IMR-90 (cell line): ENCODE data around the gene HYPK. TPM values are rescaled to one million over a fixed set of nuclear protein-coding genes. Genes with fewer than 3 reads are reported as not detected.

Experiments
- ATAC-seq: fragments of 200-7000 bp; cut with Tn5 transposase; 2 replicates; pipeline ENCODE4 v1.9.1; 2020; ENCODE audit warnings: low read depth, mild to moderate bottlenecking, moderate library complexity
- BruUV-seq: library from RNA; stranded (reverse); fragments of 400-500 nt; replicated peaks from 2 replicates; lab custom pipeline; 2021; lab: Mats Ljungman, UMichigan
- CTCF ChIA-PET: fragments of 300-600 bp; formaldehyde crosslinking; extraction: SDS; loops from one replicate; lab custom pipeline; 2021; ENCODE audit warnings: antibody characterized with exemption; lab: Yijun Ruan, JAX
- POLR2A ChIA-PET: fragments of 300-600 bp; sonication (Branson Sonifier 250); formaldehyde crosslinking; loops from one replicate; lab custom pipeline; 2022; ENCODE audit warnings: antibody characterized with exemption; ENCODE audit not compliant: unreplicated experiment; lab: Charles Lee
- DNase-seq: peaks from one replicate; pipeline ENCODE4 v3.0.0; 2013
- H2AFZ ChIP-seq: replicated peaks from 2 replicates; pipeline ENCODE3; 2013; ENCODE audit warnings: low read length, mild to moderate bottlenecking; ENCODE audit not compliant: poor library complexity
- H2AK5ac ChIP-seq: 2 replicates; pipeline ENCODE4 v1.6.1; 2013; ENCODE audit warnings: low read depth, low read length, inconsistent platforms
- H2AK9ac ChIP-seq: replicated peaks from 2 replicates; pipeline ENCODE3; 2013; ENCODE audit warnings: mild to moderate bottlenecking, low read depth, low read length, moderate library complexity; ENCODE audit not compliant: poor library complexity
- H2BK120ac ChIP-seq: 2 replicates; pipeline ENCODE4 v1.6.1; 2013; ENCODE audit warnings: low read depth, low read length, inconsistent platforms
- H2BK15ac ChIP-seq: 3 replicates; pipeline ENCODE4 v1.6.1; 2013; ENCODE audit warnings: low read depth, low read length, inconsistent platforms
- H2BK20ac ChIP-seq: 2 replicates; pipeline ENCODE4 v1.6.1; 2013; ENCODE audit warnings: low read depth, mild to moderate bottlenecking, inconsistent platforms, low read length, moderate library complexity
- H2BK5ac ChIP-seq: 2 replicates; pipeline ENCODE4 v1.6.1; 2013; ENCODE audit warnings: mild to moderate bottlenecking, low read depth, low read length, inconsistent platforms; ENCODE audit not compliant: poor library complexity, severe bottlenecking
- H3K14ac ChIP-seq: replicated peaks from 2 replicates; pipeline ENCODE4 v1.6.1; 2013; ENCODE audit warnings: low read depth, low read length, inconsistent platforms
- H3K18ac ChIP-seq: 2 replicates; pipeline ENCODE4 v1.6.1; 2013; ENCODE audit warnings: low read depth, low read length, control low read depth
- H3K23ac ChIP-seq: 2 replicates; pipeline ENCODE4 v1.6.1; 2013; ENCODE audit warnings: low read depth, low read length, inconsistent platforms
- H3K27ac ChIP-seq: 2 replicates; pipeline ENCODE4 v1.5.1; 2013; ENCODE audit warnings: mild to moderate bottlenecking, control low read depth, low read length; ENCODE audit not compliant: insufficient read depth
- H3K27me3 ChIP-seq: 2 replicates; pipeline ENCODE4 v1.6.1; 2013; ENCODE audit warnings: low read length; ENCODE audit not compliant: control insufficient read depth, insufficient read depth
- H3K36me3 ChIP-seq: 2 replicates; pipeline ENCODE4 v1.6.1; 2013; ENCODE audit warnings: low read length, mixed read lengths; ENCODE audit not compliant: control insufficient read depth, insufficient read depth
- H3K4ac ChIP-seq: 2 replicates; pipeline ENCODE4 v1.6.1; 2013; ENCODE audit warnings: low read depth, low read length, inconsistent platforms
- H3K4me1 ChIP-seq: 2 replicates; pipeline ENCODE4 v1.6.1; 2013; ENCODE audit warnings: low read length, mixed read lengths; ENCODE audit not compliant: control insufficient read depth, insufficient read depth
- H3K4me2 ChIP-seq: 2 replicates; pipeline ENCODE4 v1.6.1; 2013; ENCODE audit warnings: low read depth, mild to moderate bottlenecking, control low read depth, low read length, moderate library complexity
- H3K4me3 ChIP-seq: 2 replicates; pipeline ENCODE4 v1.5.1; 2013; ENCODE audit warnings: low read depth, mild to moderate bottlenecking, control low read depth, low read length, moderate library complexity; ENCODE audit not compliant: insufficient read depth
- H3K56ac ChIP-seq: 2 replicates; pipeline ENCODE4 v1.6.1; 2013; ENCODE audit warnings: low read length, inconsistent platforms; ENCODE audit not compliant: insufficient read depth; ENCODE audit errors: extremely low read depth
- H3K79me1 ChIP-seq, 2 experiments: 2 replicates each; pipeline ENCODE4 v1.6.1; 2013; ENCODE audit warnings: low read length in 2 of 2, inconsistent platforms in 1 of 2, low read depth in 1 of 2
- H3K9ac ChIP-seq: 2 replicates; pipeline ENCODE4 v1.6.1; 2013; ENCODE audit warnings: low read depth, low read length, control low read depth
- H3K9me1 ChIP-seq: 2 replicates; pipeline ENCODE4 v1.6.1; 2013; ENCODE audit warnings: low read length, inconsistent platforms; ENCODE audit not compliant: insufficient read depth
- H3K9me3 ChIP-seq: 2 replicates; pipeline ENCODE4 v1.6.1; 2013; ENCODE audit warnings: low read length; ENCODE audit not compliant: control insufficient read depth, insufficient read depth
- H4K20me1 ChIP-seq: 2 replicates; pipeline ENCODE4 v1.6.1; 2013; ENCODE audit warnings: low read length, inconsistent platforms; ENCODE audit not compliant: insufficient read depth
- H4K5ac ChIP-seq: 2 replicates; pipeline ENCODE4 v1.6.1; 2013; ENCODE audit warnings: mild to moderate bottlenecking, low read depth, low read length, control low read depth
- H4K8ac ChIP-seq, 2 experiments: 2 replicates each; pipeline ENCODE4 v1.6.1; 2013; ENCODE audit warnings: low read depth in 2 of 2, low read length in 2 of 2, control low read depth in 1 of 2, inconsistent platforms in 1 of 2
- H4K91ac ChIP-seq: 2 replicates; pipeline ENCODE4 v1.6.1; 2013; ENCODE audit warnings: low read depth, low read length, inconsistent platforms; ENCODE audit not compliant: insufficient read depth
- CTCF ChIP-seq: conservative IDR thresholded peaks from 2 replicates; pipeline ENCODE4 v1.5.1; 2012; ENCODE audit warnings: mild to moderate bottlenecking, low read depth, low read length, improper control_type of control experiment
- ELK1 ChIP-seq: fragments of 150-350 bp; IDR thresholded peaks from 2 replicates; pipeline ENCODE4 v1.6.1; 2016; ENCODE audit warnings: low read depth, mild to moderate bottlenecking, low read length, moderate library complexity, borderline replicate concordance
- MXI1 ChIP-seq: IDR thresholded peaks from 2 replicates; pipeline ENCODE4 v1.6.1; 2012; ENCODE audit warnings: low read depth, mild to moderate bottlenecking, low read length, moderate library complexity, borderline replicate concordance
- RCOR1 ChIP-seq: IDR thresholded peaks from 2 replicates; pipeline ENCODE4 v1.6.1; 2012; ENCODE audit warnings: mild to moderate bottlenecking, low read length, improper control_type of control experiment; ENCODE audit not compliant: insufficient replicate concordance
- WGBS, 2 experiments: methylation state at CpG; one replicate each; pipeline versions ENCODE4 v1.1.5 to v1.1.7; 2013; ENCODE audit warnings: missing lambda C conversion rate in 2 of 2; ENCODE audit not compliant: insufficient read length in 1 of 2; ENCODE audit errors: extremely low coverage in 2 of 2; 5-methylcytosine and 5-hydroxymethylcytosine counted together
- dilution Hi-C: fragments of 300-500 bp; cut with HindIII; formaldehyde crosslinking; loops from one replicate; pipeline ENCODE4 v1.14.3; 2018; ENCODE audit warnings: low sequenced_read_pairs; ENCODE audit not compliant: unreplicated experiment
- in situ Hi-C: fragments of 300-500 bp; cut with MboI; formaldehyde crosslinking; loops from 3 replicates; pipeline ENCODE4 v1.14.3; 2019; ENCODE audit warnings: low sequenced_read_pairs, inconsistent platforms, mixed read lengths
- intact Hi-C: fragments of 100-400 bp; cut with micrococcal nuclease; formaldehyde crosslinking; loops from 2 replicates; pipeline ENCODE4 v1.10.0; 2022
- polyA plus RNA-seq, 3 experiments: library from polyadenylated mRNA; depleted of rRNA; stranded (reverse); fragments of >200 nt; gene quantifications; 2 replicates each; pipeline ENCODE4 v1.2.3, GENCODE V29; 2012; ENCODE audit warnings: low replicate concordance in 1 of 3
- total RNA-seq: library from RNA; depleted of rRNA; stranded (reverse); fragments of >200 nt; gene quantifications from 2 replicates; pipeline ENCODE4 v1.2.3, GENCODE V29; 2012

Gene HYPK
- total and polyA plus RNA-seq, 2 of the 4 experiments (the other 2 are of a cell fraction): 1.4 to 9.1 TPM

GRCh38 chr15:43796566-43796965 lies 3.8 kb upstream of the HYPK start:
- H3K14ac ChIP-seq: no peak overlapping the region
- H2BK5ac ChIP-seq: peak overlapping the region; percentile 16
- H2AFZ ChIP-seq: no peak overlapping the region
- H3K23ac ChIP-seq: peak overlapping the region; percentile 1; the same call in 1 of the 2 replicates
- H2AK9ac ChIP-seq: no peak overlapping the region
- H3K4me1 ChIP-seq: peaks cover 24% of the 10 kb centered on the region
- TF ChIP-seq ELK1 (no peak), CTCF (no peak), RCOR1 (no peak), MXI1 (no peak)
- H4K91ac ChIP-seq: no peak overlapping the region
- no peak overlapping the region for H3K9ac ChIP-seq
- no peak overlapping the region for H2BK20ac ChIP-seq
- no peak overlapping the region for H2BK15ac ChIP-seq
- no peak overlapping the region for H3K4ac ChIP-seq
- no peaks in the 10 kb centered on the region for H3K27me3 ChIP-seq
- H3K9me3 ChIP-seq: no peaks in the 10 kb centered on the region
- H3K79me1 ChIP-seq: peaks cover 31 to 85% of the 10 kb centered on the region in 2 experiments
- H4K20me1 ChIP-seq: peaks cover 47% of the 10 kb centered on the region
- no peak overlapping the region for H3K18ac ChIP-seq
- H3K56ac ChIP-seq: no peak overlapping the region
- no TSS peak for BruUV-seq
- ChIA-PET CTCF (no interaction called here), POLR2A (no interaction called here)
- no peak for DNase-seq
- no peak overlapping the region; the same call in 1 of the 2 replicates for H4K5ac ChIP-seq
- dilution Hi-C loops: no loop called here
- H3K4me3 ChIP-seq: no peak overlapping the region
- WGBS, 2 experiments: no CpG with 5 or more reads among the region's 3 CpGs
- H3K9me1 ChIP-seq: peaks cover 32% of the 10 kb centered on the region
- in situ Hi-C loops: no loop called here
- no peak overlapping the region for H2AK5ac ChIP-seq
- no peak overlapping the region for H2BK120ac ChIP-seq
- peaks cover 56% of the 10 kb centered on the region for H3K36me3 ChIP-seq
- peak overlapping the region; percentile 13; the same call in 1 of the 2 replicates for H3K27ac ChIP-seq
- intact Hi-C loops: no loop called here
- H3K4me2 ChIP-seq: no peak overlapping the region
- ATAC-seq: no peak
- no peak overlapping the region for H4K8ac ChIP-seq
